ENCODE measurements around the gene BCAS3.
"Not testable (repeated sequence)": the region's sequence is repeated elsewhere in the genome, so short reads cannot be mapped to it uniquely, and the experiment has no call there.

BCAS3 gene

DNA sequence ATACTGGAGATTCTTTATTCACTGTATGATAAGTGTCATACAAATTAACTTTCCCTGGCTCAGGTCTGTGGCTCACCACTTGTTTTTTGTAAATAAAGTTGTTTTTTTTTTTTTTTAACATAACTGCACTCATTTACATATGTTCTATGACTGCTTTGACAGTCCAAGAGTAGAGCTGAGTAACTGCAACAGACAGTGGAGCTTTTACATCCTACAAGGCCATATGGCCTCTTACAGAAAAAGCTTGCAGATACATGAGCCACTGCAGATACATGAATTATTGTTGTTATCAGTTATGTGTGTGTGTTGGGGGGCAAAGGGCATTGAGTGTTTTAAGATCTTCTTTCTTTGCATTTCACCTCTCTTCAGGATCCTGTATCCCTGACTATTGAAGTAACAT, 311.7 kb downstream of the BCAS3 start:
- DNase-seq (ENCODE audit: low read depth in 1 of 2, low spot score in 1 of 2), result no peak

DNA sequence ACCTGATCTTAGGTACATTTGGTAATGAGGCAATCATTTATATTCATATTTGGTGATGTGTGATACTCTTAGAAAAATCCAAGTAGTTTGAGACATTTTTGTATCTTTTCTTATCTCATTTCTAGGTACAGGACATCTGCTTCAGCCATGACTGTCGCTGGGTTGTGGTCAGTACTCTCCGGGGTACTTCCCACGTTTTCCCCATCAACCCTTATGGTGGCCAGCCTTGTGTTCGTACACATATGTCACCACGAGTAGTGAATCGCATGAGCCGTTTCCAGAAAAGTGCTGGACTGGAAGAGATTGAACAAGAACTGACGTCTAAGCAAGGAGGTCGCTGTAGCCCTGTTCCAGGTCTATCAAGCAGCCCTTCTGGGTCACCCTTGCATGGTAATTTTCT, 312.2 kb downstream of the BCAS3 start:
- DNase-seq (ENCODE audit: low read depth in 1 of 2, low spot score in 1 of 2), result no peak

GRCh38 chr17:60993497-60993896, 315.8 kb downstream of the BCAS3 start:
- no peak for DNase-seq (ENCODE audit: low read depth in 1 of 2, low spot score in 1 of 2)

- no peak for DNase-seq (ENCODE audit: low read depth in 1 of 2, low spot score in 1 of 2)
Observed at GRCh38 chr17:60995680-60996079, 318.0 kb downstream of the BCAS3 start.

DNA sequence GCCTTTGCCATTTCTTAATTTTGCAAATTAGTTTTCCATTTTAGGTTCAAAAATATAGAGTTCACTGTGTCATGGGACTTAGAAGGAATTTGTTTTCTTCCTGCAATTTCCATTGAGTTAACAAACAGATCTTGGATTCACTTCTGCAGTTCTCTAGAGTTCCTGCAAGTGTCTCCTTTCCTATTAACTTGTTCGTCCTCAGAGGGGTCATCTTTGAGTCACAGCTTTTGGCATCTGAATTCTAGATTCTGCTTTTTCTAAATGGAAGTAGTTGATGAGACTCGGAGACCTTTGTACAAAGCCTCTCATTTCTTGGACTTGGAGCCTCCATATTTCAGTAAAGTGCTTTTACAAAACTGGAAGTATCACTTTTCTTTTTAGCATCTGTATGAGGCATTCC, 323.3 kb downstream of the BCAS3 start:
- DNase-seq (ENCODE audit: low read depth in 1 of 2, low spot score in 1 of 2), result no peak

- no peak for DNase-seq (ENCODE audit: low read depth in 1 of 2, low spot score in 1 of 2)
Observed at GRCh38 chr17:61002316-61002736, 324.7 kb downstream of the BCAS3 start.

- no peak for DNase-seq (ENCODE audit: low read depth in 1 of 2, low spot score in 1 of 2)
Observed at GRCh38 chr17:61005358-61005757, 327.7 kb downstream of the BCAS3 start.

DNA sequence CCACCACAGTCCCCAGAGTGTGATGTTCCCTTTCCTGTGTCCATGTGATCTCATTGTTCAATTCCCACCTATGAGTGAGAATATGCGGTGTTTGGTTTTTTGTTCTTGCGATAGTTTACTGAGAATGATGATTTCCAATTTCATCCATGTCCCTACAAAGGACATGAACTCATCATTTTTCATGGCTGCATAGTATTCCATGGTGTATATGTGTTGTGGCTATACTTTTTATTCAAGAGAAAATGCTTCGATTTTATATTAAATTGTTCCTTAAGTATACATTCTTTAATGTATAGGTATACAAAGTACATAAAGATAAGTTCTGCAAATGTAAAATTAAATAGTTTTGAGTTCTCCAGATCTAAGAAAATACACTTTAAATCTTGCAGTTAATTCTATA, 328.3 kb downstream of the BCAS3 start:
- not testable (repeated sequence) for DNase-seq (ENCODE audit: low read depth in 1 of 2, low spot score in 1 of 2)

DNA sequence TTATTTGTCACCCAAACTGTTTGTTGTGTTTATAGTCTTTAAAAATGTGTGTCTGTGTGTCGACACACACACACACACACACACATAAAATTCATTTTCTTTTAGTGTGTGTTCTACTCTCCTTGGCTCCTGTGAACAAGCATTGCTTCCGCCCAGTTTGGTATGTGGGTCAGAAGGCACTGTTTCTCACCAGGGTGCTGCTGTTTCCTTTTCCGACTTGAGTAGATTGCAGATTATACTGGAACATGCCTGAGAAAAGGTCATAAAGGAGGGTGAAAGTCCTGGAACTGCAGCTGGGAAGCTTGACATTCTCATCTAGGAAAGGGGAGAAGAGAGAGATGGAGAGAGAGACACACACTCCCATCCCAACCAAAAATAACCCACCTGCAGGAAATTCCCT, 330.3 kb downstream of the BCAS3 start:
- no peak for DNase-seq (ENCODE audit: low read depth in 1 of 2, low spot score in 1 of 2)

DNA sequence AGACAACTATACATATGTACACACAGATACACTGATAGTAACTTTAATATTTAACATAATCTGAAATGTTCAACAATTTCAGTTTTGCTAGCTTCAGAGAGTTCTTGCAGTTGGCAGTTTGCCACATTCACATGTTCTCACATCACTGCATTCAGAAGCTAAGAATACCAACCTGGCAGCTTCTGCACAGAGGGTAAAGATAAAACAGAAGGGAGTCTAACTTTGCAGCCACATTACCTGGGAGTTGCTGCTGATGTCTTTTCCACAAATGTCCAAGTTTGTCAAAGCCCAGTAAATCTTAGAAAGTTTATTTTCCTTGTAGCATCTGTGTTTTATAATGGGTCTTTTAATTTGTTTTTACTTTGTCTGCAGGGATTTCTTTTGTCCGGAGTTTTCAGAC, 332.0 kb downstream of the BCAS3 start:
- no peak for DNase-seq (ENCODE audit: low read depth in 1 of 2, low spot score in 1 of 2)

DNA sequence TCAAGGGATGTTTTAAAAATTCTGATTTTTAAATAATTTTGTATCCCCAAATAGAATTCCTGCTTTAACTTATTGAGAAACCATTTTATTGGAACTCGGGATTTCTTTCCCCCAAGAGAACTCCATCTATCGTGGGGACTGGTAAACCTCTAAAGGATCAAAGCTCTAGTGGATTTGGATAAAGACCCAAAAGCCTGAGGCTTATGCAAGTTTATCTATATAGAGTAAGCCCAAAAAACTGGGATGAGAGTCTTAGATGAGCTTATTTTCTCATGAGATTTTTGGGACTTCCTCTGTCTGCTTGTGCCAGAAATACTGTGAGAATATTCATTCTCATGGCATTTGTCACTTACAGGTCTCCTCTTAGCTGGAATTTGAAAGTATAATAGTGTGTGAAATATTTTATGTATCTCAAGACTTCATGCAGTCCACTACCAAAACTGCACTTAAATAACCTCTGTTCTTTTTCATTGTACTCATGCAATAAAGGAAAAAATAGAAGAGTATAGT, 333.1 kb downstream of the BCAS3 start:
- DNase-seq (ENCODE audit: low read depth in 1 of 2, low spot score in 1 of 2), result no peak

DNA sequence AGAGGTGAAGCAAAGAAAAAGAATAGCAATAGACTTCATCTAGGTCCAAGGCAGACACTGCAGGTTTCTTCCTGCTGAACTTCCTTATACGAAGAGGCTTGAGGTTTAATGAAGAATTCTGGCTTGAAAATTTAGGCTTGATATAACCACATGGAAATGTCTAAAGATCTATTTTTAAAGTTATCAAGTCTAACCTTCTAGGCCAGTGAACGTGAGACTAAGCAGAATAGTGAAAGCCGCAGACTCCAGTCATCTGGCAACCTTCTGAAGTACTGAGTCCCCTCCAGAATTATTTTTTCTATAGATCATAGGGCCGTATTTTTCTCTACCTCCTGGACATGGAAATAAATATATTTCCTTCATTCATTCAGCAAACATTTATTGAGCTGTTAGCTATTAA, 333.6 kb downstream of the BCAS3 start:
- no peak for DNase-seq (ENCODE audit: low read depth in 1 of 2, low spot score in 1 of 2)

DNA sequence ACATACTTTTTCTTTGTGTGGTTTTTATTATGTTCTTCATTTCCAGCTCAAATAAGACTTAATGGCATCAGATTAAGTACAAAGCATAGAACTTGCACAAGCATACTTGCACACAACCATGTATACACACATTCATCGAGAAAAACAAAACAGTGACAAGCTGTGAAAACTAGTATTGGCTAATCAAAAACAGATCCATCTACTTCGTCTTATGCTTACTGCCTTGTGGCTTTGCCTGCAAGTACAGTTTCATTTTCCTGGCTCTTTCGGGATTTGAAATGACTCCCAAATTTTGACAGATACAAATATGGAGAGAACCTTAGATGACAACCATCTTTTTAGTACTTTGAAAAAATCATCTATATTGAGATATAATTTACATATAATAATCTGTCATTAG, 338.3 kb downstream of the BCAS3 start:
- no peak for DNase-seq (ENCODE audit: low read depth in 1 of 2, low spot score in 1 of 2)

GRCh38 chr17:61017317-61018006, 339.8 kb downstream of the BCAS3 start:
- DNase-seq (ENCODE audit: low read depth in 1 of 2, low spot score in 1 of 2), result no peak

DNA sequence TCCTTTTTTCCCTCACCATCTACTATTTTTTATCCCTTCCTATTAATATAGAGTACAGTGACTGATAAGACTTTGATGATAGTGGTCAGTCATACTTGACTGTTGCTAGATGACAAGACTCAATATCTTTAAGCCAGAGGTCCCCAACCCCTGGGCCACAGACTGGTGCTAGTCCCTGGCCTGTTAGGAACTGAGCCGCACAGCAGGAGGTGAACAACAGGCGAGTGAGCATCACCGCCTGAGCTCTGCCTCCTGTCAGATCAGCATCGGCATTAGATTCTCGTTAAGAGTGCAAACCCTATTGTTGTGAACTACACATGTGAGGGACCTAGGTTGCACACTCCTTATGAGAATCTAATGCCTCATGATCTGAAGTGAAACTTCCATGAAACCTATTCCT, 341.3 kb downstream of the BCAS3 start:
- no peak for DNase-seq (ENCODE audit: low read depth in 1 of 2, low spot score in 1 of 2)

DNA sequence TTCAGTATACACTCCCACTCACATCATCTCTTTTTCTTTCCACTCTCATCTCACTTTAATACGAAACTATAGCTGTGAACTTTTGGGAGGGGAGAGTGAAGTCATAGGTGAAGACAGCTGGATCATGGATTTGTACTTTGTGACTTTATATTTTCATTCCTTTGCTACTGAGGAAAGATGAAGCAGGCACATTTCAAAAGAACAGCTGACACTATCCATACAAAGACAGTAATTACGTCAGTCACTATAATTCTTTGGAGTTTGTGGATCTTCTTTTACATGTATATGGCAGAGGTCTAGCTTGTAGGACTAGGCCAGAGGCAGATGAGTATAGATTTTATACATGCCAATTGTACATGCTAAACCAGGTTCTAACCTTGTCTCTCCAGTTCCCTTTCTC, 346.3 kb downstream of the BCAS3 start:
- DNase-seq (ENCODE audit: low read depth in 1 of 2, low spot score in 1 of 2), result no peak

GRCh38 chr17:61026818-61027217, 349.2 kb downstream of the BCAS3 start:
- no peak for DNase-seq (ENCODE audit: low read depth in 1 of 2, low spot score in 1 of 2)

DNA sequence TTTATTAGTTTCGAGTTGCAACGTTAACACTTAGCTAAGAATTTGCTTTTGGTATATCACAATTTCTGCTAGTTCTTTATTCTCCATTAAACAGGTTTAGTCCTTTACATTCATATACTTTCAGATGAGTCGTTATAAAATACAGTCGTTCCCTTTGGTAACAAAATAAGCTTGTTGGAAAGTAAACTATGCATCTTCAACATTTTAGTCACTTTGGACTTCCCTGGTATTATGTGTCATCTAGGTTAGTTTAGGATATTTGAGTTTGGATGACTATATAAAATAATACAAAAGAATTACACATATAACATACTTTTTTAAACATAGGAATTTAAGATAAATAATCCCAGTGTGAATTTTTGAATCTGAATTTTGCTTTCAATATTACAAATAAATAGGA, 351.5 kb downstream of the BCAS3 start:
- DNase-seq (ENCODE audit: low read depth in 1 of 2, low spot score in 1 of 2), result no peak

- DNase-seq (ENCODE audit: low read depth in 1 of 2, low spot score in 1 of 2), result no peak
Observed at GRCh38 chr17:61040666-61041065, 363.0 kb downstream of the BCAS3 start.

DNA sequence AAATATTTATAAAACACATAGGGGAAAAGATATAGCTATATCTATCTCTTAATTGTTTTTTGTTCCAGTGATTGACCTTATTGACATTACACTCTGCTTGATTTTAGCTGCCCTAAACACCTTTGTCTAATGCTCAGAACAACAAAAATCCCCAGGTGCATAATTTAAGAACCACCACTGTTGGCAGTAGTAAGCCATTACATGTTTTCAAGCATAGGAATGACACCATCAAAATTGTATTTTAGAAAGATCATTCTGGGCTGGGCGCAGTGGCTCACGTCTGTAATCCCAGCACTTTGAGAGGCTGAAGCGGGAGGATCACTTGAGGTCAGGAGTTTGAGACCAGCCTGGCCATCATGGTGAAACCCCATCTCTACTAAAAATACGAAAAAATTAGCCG, 364.7 kb downstream of the BCAS3 start:
- not testable (repeated sequence) for DNase-seq (ENCODE audit: low read depth in 1 of 2, low spot score in 1 of 2)

DNA sequence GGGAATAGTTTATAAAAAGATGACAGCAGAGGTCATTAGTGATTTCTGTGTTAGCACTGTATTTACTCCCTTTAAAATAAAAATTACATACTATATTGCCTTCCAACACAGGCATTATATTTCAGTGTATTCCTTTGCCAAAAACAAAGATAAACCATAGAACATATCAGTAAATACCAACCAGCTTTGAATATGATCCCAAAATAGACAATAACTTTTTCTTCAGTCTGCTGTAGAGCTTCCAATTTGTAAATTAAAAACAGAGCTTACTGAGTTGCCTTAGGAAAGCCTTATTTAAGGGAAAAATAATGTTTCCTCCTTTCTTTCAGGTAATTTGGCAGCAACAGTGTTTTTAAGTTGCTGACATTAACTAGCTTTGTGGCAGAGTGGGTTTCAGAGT, 369.9 kb downstream of the BCAS3 start:
- no peak for DNase-seq (ENCODE audit: low read depth in 1 of 2, low spot score in 1 of 2)

- DNase-seq (ENCODE audit: low read depth in 1 of 2, low spot score in 1 of 2), result no peak
Observed at GRCh38 chr17:61048376-61049106, 370.9 kb downstream of the BCAS3 start.

DNA sequence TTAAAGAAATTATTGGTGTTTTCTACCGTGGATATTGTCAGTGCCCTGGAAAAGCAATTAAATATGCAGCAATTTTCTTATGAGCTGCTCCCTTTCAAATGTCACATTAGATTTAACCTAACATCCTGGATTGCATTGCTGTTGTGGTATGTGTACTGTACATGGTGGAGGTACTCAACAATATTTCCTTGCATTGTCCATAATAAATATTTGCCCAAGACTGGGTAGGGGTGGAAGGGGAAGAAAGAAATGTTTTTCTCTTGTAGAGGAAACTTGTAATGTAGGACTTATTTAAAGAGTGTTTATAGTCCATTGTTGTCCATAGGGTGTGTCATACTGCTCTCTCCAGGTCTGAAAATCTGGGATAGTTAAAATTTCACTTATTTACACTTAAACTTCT, 375.8 kb downstream of the BCAS3 start:
- no peak for DNase-seq (ENCODE audit: low read depth in 1 of 2, low spot score in 1 of 2)

Measured in activated T-helper 1 cell treated with anti-CD3 and anti-CD28 coated beads, Interleukin-2, amount 50 U/mL, for 16 hours (primary cell).